HS-27A (cell line): ENCODE measurements around the gene CYP2A7.
"Not testable (repeated sequence)": the region's sequence is repeated elsewhere in the genome, so short reads cannot be mapped to it uniquely, and the experiment has no call there.

ENCODE experiments used
- DNase-seq: peaks from one replicate; pipeline ENCODE4 v3.0.0-alpha.2; 2012; ENCODE audit warnings: low read depth, missing footprints

The CYP2A7 gene

DNA sequence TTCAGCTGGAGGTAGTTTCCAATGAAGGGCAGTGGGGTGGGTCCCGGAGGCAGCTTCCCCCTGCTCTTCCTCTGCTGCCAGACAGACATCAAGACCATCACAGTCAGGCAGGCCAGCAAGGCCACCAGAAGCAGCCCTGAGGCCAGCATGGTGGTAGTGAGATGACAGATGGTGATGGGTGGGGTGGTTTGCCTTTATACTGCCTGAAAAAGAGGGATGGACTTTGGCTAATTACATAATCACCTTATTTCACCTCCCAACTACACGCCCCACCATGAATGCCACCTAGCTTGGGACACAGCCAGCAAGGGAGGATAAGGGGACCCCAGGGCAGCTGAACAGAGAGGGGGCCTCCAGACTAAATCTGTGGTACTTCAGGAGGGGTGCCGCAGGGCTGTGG lies at the start of gene CYP2A7:
CYP2A7 (minus strand) TSS at position 170 of the 400 bp plus-strand sequence; CDS start at position 149, 21 bp downstream.
- DNase-seq: not testable (repeated sequence)

DNA sequence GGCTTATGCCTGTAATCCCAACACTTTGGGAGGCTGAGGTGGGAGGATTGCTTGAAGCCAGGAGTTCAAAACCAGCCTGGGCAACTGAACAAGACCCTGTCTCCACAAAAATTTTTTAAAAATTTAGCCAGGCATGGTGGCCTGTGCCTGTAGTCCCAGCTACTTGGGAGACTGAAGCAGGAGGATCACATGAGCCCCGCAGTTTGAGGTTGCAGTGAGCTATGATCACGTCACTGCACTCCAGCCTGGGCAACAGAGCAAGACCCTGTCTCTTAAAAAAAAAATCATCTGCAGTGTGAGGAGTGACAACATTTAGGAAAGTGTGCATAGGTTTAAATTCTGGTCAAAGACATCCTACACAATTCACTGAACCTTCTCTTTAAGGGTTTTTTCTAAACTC lies 48.8 kb upstream of the CYP2A7 start:
- not testable (repeated sequence) for DNase-seq

DNA sequence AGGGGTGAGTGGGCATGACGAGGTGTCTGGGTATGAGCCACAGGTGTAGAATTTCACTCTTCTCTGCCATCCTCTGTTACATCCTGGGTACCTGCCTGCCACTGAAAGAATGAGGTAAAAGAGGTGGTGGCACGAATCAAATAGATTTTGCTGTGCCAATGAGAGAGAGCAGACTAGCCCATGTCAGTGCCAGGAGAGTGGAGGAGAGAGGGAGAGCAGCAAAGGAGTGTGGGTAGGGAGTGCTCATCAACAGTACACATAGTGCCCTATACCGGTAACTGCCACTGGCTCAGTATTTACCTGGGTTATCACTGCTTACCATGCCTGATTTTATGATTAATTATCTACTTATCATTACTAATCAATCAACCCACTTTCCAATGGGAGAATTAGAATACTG lies 47.9 kb upstream of the CYP2A7 start:
- DNase-seq: not testable (repeated sequence)

- DNase-seq: no peak
These were observed 46.8 kb upstream of the CYP2A7 start for GRCh38 chr19:40928850-40929249.

- no peak for DNase-seq
These were observed 45.5 kb upstream of the CYP2A7 start for GRCh38 chr19:40927567-40927966.

DNA sequence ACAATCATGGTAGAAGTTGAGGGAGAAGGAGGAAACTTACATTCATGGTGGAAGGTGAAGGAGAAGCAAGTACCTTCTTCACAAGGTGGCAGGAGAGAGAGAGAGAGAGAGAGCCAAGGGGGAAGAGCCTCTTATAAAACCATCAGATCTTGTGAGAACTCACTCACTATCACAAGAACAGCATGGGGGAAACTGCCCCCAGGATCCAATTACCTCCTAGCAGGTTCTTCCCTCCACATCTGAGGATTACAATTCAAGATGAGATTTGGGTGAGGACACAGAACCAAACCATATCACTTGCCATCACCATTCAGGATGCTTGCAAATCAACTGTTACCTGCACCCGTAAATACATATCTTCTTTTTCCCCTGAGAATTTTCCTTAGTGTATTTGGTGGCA lies 44.2 kb upstream of the CYP2A7 start:
- DNase-seq: not testable (repeated sequence)

- no peak for DNase-seq
These were observed 41.9 kb upstream of the CYP2A7 start for GRCh38 chr19:40923934-40924391.

DNA sequence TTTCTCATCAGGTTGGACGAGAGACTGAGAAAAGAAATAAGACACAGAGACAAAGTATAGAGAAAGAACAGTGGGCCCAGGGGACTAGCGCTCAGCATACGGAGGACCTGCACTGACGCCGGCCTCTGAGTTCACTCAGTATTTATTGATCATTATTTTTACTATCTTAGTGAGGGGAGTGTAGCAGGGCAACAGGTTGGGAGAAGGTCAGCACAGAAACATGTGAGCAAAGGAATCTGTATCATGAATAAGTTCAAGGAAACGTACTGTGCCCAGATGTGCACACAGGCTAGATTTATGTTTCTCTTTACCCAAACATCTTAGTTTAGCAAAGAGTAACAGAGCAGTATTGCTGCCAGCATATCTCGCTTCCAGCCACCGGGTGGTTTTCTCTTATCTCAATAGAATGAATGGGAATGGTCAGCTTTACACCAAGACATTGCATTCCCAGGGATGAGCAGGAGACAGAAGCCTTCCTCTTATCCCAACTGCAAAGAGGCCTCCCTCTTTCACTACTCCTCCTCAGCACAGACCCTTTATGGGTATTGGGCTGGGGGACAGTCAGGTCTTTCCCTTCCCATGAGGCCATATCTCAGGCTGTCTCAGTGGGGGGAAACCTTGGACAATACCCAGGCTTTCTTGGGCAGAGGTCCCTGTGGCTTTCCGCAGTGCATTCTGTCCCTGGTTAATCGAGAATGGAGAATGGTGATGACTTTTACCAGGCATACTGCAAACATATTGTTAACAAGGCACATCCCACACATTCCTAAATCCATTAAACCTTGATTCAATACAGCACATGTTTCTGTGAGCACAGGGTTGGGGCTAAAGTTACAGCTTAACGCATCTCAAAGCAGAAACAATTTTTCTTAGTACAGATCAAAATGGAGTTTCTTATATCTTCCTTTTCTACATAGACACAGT lies 40.5 kb upstream of the CYP2A7 start:
- not testable (repeated sequence) for DNase-seq

- DNase-seq: no peak
These were observed 39.2 kb upstream of the CYP2A7 start for GRCh38 chr19:40921005-40921897.

- no peak for DNase-seq
These were observed 38.4 kb upstream of the CYP2A7 start for GRCh38 chr19:40920300-40921004.

DNA sequence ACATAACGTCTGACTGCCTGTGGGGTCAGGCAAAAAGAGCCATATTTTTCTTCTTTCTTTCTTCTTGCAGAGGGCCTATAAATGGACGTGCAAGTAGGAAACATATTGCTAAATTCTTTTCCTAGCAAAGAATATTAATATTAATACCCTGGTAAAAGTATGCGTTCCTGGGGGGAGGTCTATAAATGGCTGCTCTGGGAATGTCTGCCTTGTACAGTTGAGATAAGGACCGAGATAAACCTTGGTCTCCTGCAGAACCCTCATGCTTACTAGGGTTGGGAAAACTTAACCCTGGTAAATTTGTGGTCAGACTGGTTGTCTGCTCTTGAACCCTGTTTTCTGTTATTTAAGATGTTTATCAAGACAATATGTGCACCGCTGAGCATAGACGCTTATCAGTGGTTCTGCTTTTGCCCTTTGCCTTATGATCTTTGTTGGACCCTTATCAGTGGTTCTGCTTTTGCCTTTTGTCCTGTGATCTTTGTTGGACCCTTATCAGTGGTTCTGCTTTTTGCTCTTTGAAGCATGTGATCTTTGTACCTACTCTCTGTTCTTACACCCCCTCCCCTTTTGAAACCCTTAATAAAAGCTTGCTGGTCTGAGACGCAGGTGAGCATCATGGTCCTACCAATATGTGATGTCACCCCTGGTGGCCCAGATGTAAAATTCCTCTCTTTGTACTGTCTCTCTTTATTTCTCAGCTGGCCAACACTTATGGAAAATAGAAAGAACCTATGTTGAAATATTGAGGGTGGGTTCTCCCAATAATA lies 37.7 kb upstream of the CYP2A7 start:
- DNase-seq: not testable (repeated sequence)

GRCh38 chr19:40918303-40918702 lies 36.3 kb upstream of the CYP2A7 start:
- DNase-seq: not testable (repeated sequence)

DNA sequence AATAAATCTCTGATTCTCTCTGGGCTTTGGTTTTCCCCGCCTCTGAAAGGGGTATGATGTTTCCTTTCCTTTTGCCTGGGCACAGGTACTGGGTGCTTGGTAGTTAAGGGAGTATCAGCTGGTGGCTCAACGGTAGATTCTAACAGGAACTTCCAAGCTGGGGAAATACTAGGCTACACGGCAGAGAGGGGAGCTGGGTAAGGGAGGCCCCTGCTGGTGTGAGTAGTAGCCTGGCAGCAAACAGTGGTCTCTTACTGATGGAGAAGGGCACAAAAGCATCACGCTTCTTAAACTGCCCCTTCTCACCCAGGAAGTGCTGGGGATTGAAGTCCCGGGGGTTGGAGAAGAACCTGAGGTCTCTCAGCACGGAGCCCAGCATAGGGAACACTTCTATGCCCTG lies 26.9 kb upstream of the CYP2A7 start:
- no peak for DNase-seq

- no peak for DNase-seq
These were observed 26.1 kb upstream of the CYP2A7 start for GRCh38 chr19:40907968-40908735.

DNA sequence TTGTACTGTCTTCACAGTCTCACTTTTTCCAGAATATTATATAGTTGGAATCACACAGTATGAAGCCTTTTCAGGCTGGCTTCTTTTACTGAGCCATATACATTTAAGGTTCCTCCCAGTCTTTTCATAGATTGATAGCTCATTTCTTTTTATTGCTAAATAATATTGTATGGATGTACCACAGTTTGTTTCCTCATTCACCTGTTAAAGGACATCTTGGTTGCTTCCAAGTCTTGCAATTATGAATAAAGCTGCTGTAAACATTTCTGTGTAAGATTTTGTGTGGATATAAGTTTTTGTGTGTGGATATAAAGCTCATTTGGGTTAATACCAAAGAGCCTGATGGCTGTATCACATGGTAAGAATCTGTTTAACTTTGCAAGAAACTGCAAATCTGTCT lies 24.5 kb upstream of the CYP2A7 start:
- no peak for DNase-seq

- DNase-seq: peak; percentile 19
These were observed 22.7 kb upstream of the CYP2A7 start for GRCh38 chr19:40904673-40905156.

GRCh38 chr19:40901975-40902750 lies 20.1 kb upstream of the CYP2A7 start:
- DNase-seq: not testable (repeated sequence)

DNA sequence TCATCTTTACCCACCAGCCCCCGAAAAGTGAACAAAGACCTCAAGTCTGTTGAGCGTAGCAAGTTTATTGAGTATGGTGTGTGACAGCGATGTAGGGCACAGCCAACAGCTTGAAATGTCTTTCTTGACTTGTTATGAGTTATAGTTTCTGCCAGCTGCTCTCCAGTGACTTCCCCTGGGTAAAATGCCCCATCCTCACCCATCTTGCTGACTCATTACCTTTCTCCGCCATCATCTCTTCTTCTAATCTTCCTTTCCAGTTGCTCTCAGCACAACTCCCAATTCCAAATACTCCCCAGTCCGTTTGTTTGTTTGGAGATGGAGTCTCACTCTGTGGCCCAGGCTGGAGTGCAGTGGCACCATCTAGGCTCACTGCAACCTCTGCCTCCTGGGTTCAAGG lies 18.5 kb upstream of the CYP2A7 start:
- not testable (repeated sequence) for DNase-seq

DNA sequence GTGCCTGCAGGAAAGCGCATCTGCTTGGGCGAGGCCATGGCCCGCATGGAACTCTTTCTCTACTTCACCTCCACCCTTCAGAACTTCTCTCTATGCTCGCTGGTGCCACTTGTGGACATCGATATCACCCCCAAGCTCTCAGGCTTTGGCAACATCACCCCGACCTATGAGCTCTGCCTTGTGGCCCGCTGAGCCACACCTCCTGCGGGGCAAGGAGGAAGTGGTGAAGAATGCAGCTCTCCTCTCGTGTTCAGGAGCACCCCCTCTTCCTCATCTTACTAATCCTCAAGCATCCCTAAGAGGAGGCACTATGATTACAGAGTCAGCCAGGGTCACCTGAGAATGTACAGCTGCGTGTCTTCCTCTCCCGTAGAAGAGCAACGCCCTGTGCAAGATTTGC lies 17.9 kb upstream of the CYP2A7 start:
- DNase-seq: not testable (repeated sequence)
